GM12878 (cell line): ENCODE data around the gene VWA8. TPM values are rescaled to one million over a fixed set of nuclear protein-coding genes. Genes with fewer than 3 reads are reported as not detected.

Experiments used
- ATAC-seq: fragments of 200-7000 bp; cut with Tn5 transposase; 3 replicates; pipeline ENCODE4 v1.9.1; 2020; ENCODE audit warnings: mild to moderate bottlenecking, moderate library complexity
- BruUV-seq: library from RNA; stranded (reverse); fragments of 400-500 nt; replicated peaks from 2 replicates; lab custom pipeline; 2021; lab: Mats Ljungman, UMichigan
- CTCF ChIA-PET: fragments of 300-600 bp; sonication (Branson Sonifier 250); formaldehyde crosslinking; extraction: SDS; loops from one replicate; lab custom pipeline; 2021; ENCODE audit warnings: inconsistent platforms; lab: Yijun Ruan, JAX
- POLR2A ChIA-PET: fragments of 350-600 bp; formaldehyde crosslinking; extraction: SDS; loops from one replicate; lab custom pipeline; 2021; ENCODE audit warnings: inconsistent platforms; lab: Charles Lee
- RAD21 ChIA-PET: fragments of 300-600 bp; sonication (Branson Sonifier 250); formaldehyde crosslinking; loops from one replicate; lab custom pipeline; 2023; ENCODE audit warnings: antibody characterized with exemption; ENCODE audit not compliant: unreplicated experiment; lab: Charles Lee
- SMC1A ChIA-PET: fragments of 300-600 bp; sonication (Branson Sonifier 250); formaldehyde crosslinking; loops from one replicate; lab custom pipeline; 2023; ENCODE audit not compliant: unreplicated experiment, uncharacterized antibody; lab: Charles Lee
- DNase-seq: peaks from one replicate; pipeline ENCODE4 v3.0.0-alpha.2; 2011; ENCODE audit warnings: low read depth, low spot score
- FAIRE-seq: peaks from 3 replicates; lab custom pipeline; 2011; peaks lifted over from hg19 to GRCh38; lab: Jason Lieb, UNC
- H2AFZ ChIP-seq: 2 replicates; pipeline ENCODE4 v1.6.0; 2011; ENCODE audit warnings: low read depth, low read length, control low read depth; ENCODE audit not compliant: control insufficient read depth
- H3K27ac ChIP-seq: 2 replicates; pipeline ENCODE4 v1.5.1; 2011; ENCODE audit warnings: control low read depth; ENCODE audit not compliant: control insufficient read depth, insufficient read depth
- H3K27me3 ChIP-seq, 2 experiments: replicated peaks in 1 of 2; 2 replicates each; pipeline versions ENCODE4 v1.6.0 to v1.6.1; 2011; ENCODE audit warnings: low read length in 1 of 2; ENCODE audit not compliant: control insufficient read depth in 2 of 2, insufficient read depth in 2 of 2
- H3K36me3 ChIP-seq, 2 experiments: 2 replicates each; pipeline ENCODE4 v1.5.1; 2011; ENCODE audit warnings: low read length in 1 of 2; ENCODE audit not compliant: control insufficient read depth in 2 of 2, insufficient read depth in 2 of 2
- H3K4me1 ChIP-seq: 2 replicates; pipeline ENCODE4 v1.6.1; 2011; ENCODE audit warnings: mild to moderate bottlenecking, low read length, moderate library complexity, mixed read lengths; ENCODE audit not compliant: control insufficient read depth, insufficient read depth
- H3K4me2 ChIP-seq: 2 replicates; pipeline ENCODE4 v1.6.0; 2011; ENCODE audit warnings: control low read depth; ENCODE audit not compliant: control insufficient read depth, insufficient read depth
- H3K4me3 ChIP-seq: fragments of 200-600 bp; sonication (generic); 2 replicates; pipeline ENCODE4 v1.5.1; 2016
- H3K79me2 ChIP-seq: 2 replicates; pipeline ENCODE4 v1.6.0; 2011; ENCODE audit warnings: low read length; ENCODE audit not compliant: control insufficient read depth, insufficient read depth
- H3K9ac ChIP-seq: 2 replicates; pipeline ENCODE4 v1.8.0; 2011; ENCODE audit warnings: low read length, control low read depth, mixed read lengths; ENCODE audit not compliant: control insufficient read depth, insufficient read depth
- H3K9me3 ChIP-seq: replicated peaks from 3 replicates; pipeline ENCODE4 v1.5.1; 2011; ENCODE audit warnings: mild to moderate bottlenecking, low read length; ENCODE audit not compliant: control insufficient read depth, insufficient read depth
- H4K20me1 ChIP-seq: 2 replicates; pipeline ENCODE4 v1.6.0; 2011; ENCODE audit not compliant: control insufficient read depth, insufficient read depth
- E2F8 ChIP-seq: fragments of 450-650 bp; IDR thresholded peaks from 2 replicates; pipeline ENCODE4 v1.6.1; 2018; ENCODE audit warnings: mild to moderate bottlenecking, low read depth, moderate library complexity; ENCODE audit not compliant: partially characterized antibody
- GATAD2B ChIP-seq: fragments of 450-650 bp; conservative IDR thresholded peaks from 2 replicates; pipeline ENCODE4 v1.6.1; 2017; ENCODE audit warnings: low read depth, mild to moderate bottlenecking, moderate library complexity
- IRF3 ChIP-seq: fragments of 450-650 bp; IDR thresholded peaks from 2 replicates; pipeline ENCODE4 v1.6.1; 2014; ENCODE audit warnings: mild to moderate bottlenecking
- LARP7 ChIP-seq: fragments of 450-650 bp; IDR thresholded peaks from 2 replicates; pipeline ENCODE4 v1.6.1; 2017; ENCODE audit warnings: mild to moderate bottlenecking
- MTA3 ChIP-seq: IDR thresholded peaks from 2 replicates; pipeline ENCODE4 v1.6.1; 2012; ENCODE audit warnings: low read length, inconsistent platforms, borderline replicate concordance
- MXI1 ChIP-seq: fragments of 150-350 bp; IDR thresholded peaks from 2 replicates; pipeline ENCODE4 v1.6.1; 2011; ENCODE audit warnings: low read depth, mild to moderate bottlenecking, inconsistent platforms, low read length, improper control_type of control experiment
- NFYA ChIP-seq: IDR thresholded peaks from 2 replicates; pipeline ENCODE4 v1.6.1; 2011; ENCODE audit warnings: low read depth, mild to moderate bottlenecking, low read length, improper control_type of control experiment, borderline replicate concordance
- PBX3 ChIP-seq: IDR thresholded peaks from 2 replicates; pipeline ENCODE4 v1.6.1; 2011; ENCODE audit warnings: mild to moderate bottlenecking, low read depth, low read length, moderate library complexity; ENCODE audit not compliant: insufficient replicate concordance
- SIN3A ChIP-seq: IDR thresholded peaks from 2 replicates; pipeline ENCODE4 v1.6.1; 2012; ENCODE audit warnings: low read depth, low read length, improper control_type of control experiment
- SIX5 ChIP-seq: IDR thresholded peaks from 2 replicates; pipeline ENCODE4 v1.6.1; 2011; ENCODE audit warnings: mild to moderate bottlenecking, low read depth, low read length, moderate library complexity; ENCODE audit not compliant: severe bottlenecking
- SREBF2 ChIP-seq: IDR thresholded peaks from 2 replicates; pipeline ENCODE4 v1.6.1; 2012; ENCODE audit warnings: mild to moderate bottlenecking, low read length
- SUPT20H ChIP-seq: IDR thresholded peaks from 2 replicates; pipeline ENCODE4 v1.6.1; 2011; ENCODE audit warnings: low read depth, mild to moderate bottlenecking, low read length, moderate library complexity, borderline replicate concordance; ENCODE audit not compliant: control insufficient read depth
- TARDBP ChIP-seq: IDR thresholded peaks from 2 replicates; pipeline ENCODE4 v1.6.1; 2016; ENCODE audit warnings: borderline replicate concordance
- ZNF274 ChIP-seq: IDR thresholded peaks from one replicate; pipeline ENCODE4 v1.8.0; 2011; ENCODE audit not compliant: insufficient read length, insufficient read depth
- WGBS: methylation state at CpG from one replicate; pipeline ENCODE4 v1.1.6; 2016; ENCODE audit warnings: low lambda C conversion rate; ENCODE audit not compliant: insufficient replicate concordance, insufficient coverage; ENCODE audit errors: missing lambda C conversion rate; 5-methylcytosine and 5-hydroxymethylcytosine counted together
- in situ Hi-C: fragments of 300-500 bp; cut with MboI; formaldehyde crosslinking; loops from 9 replicates; pipeline ENCODE4 v1.14.3; 2018; ENCODE audit warnings: mixed read lengths
- intact Hi-C: fragments of 100-400 bp; cut with micrococcal nuclease; formaldehyde crosslinking; loops from one replicate; pipeline ENCODE4 v1.14.2; 2022; ENCODE audit not compliant: unreplicated experiment
- polyA plus RNA-seq, 11 experiments: library from polyadenylated mRNA; depleted of rRNA in 4 of 11; unstranded in 6 of 11; stranded (reverse) in 5 of 11; fragments of >200 nt; fragmentation: Nextera tagmentation in 4 of 11; fragmentation: Illumina TruSeq in 1 of 11; extraction: Ambion mirVana in 4 of 11; extraction: Trizol in 1 of 11; gene quantifications; 1 replicate in 1 of 11; 2 replicates in 10 of 11; pipeline versions ENCODE4 v1.2.1 to v1.2.3, GENCODE V29; 2011 to 2016; ENCODE audit warnings: inconsistent platforms in 2 of 11, missing spikeins in 2 of 11, low read depth in 1 of 11
- total RNA-seq, 4 experiments: library from RNA; depleted of rRNA in 3 of 4; stranded (reverse); fragments of >200 nt in 3 of 4; fragmentation: Illumina TruSeq in 1 of 4; extraction: Trizol in 1 of 4; gene quantifications; 2 replicates each; pipeline versions ENCODE4 v1.2.1 to v1.2.3, GENCODE V29; 2013 to 2021

VWA8 gene
- total and polyA plus RNA-seq, 10 of the 15 experiments (the other 5 are each of a cell fraction or from before 2014, with no cell fraction given): 3.0 to 21.8 (median 13.5) TPM

GRCh38 chr13:41944229-41944628 lies 16.7 kb downstream of the VWA8 start:
- 82% methylated on average over 3 of the region's 3 CpGs for WGBS
- peaks cover 0 to 9% of the 10 kb centered on the region in 2 experiments; a peak in 3 of 4 replicates for H3K36me3 ChIP-seq

More at GRCh38 chr13:41944229-41944628, 16.7 kb downstream of the VWA8 start:
- Histone ChIP-seq H4K20me1 (no peaks in the 10 kb centered on the region), H3K79me2 (peaks cover 13% of the 10 kb centered on the region), H2AFZ (no peak overlapping the region), H3K27ac (no peak overlapping the region), H3K27me3 (no peaks in the 10 kb centered on the region), H3K9me3 (peaks cover 2% of the 10 kb centered on the region; the same call in 2 of the 3 replicates), H3K4me3 (no peak overlapping the region), H3K4me2 (no peak overlapping the region), H3K4me1 (no peaks in the 10 kb centered on the region), H3K9ac (no peak overlapping the region)
- DNase-seq: no peak
- no TSS peak for BruUV-seq
- CTCF ChIA-PET: interaction anchor here (0.6 to 1.7 kb wide), 7 partner anchors 9 to 155 kb away, joined by 3 to 7 read pairs (median 3); no protein-coding TSS in a partner anchor
- SMC1A ChIA-PET: interaction anchor here (1.1 to 3.2 kb wide), 6 partner anchors 9 to 276 kb away, joined by 3 to 12 read pairs (median 4); no protein-coding TSS in a partner anchor
- ATAC-seq: no peak
- RAD21 ChIA-PET: interaction anchor here (0.8 to 1.4 kb wide), 3 partner anchors 12 to 27 kb away, joined by 3 read pairs; no protein-coding TSS in a partner anchor
- TF ChIP-seq LARP7 (no peak), IRF3 (no peak), TARDBP (no peak), NFYA (no peak), ZNF274 (no peak), SREBF2 (no peak), GATAD2B (no peak), PBX3 (no peak), MTA3 (no peak), E2F8 (no peak), MXI1 (no peak), SIN3A (no peak), SUPT20H (no peak), SIX5 (no peak)
- POLR2A ChIA-PET: interaction anchor here (0.6 to 0.8 kb wide), 2 partner anchors 10 to 461 kb away, joined by 3 to 5 read pairs; no protein-coding TSS in a partner anchor
- intact Hi-C loops: no loop called here
- no peak for FAIRE-seq
- in situ Hi-C loops: no loop called here
